NCI-H2196 treated with DMSO at 0.1 percent for 48 hours (cell line): ENCODE results near the gene VWA3B.

ENCODE experiments used
- DNase-seq: peaks from one replicate; lab custom pipeline; 2025; ENCODE audit not compliant: unreplicated experiment; lab: John Stamatoyannopoulos, UW

The VWA3B gene

DNA sequence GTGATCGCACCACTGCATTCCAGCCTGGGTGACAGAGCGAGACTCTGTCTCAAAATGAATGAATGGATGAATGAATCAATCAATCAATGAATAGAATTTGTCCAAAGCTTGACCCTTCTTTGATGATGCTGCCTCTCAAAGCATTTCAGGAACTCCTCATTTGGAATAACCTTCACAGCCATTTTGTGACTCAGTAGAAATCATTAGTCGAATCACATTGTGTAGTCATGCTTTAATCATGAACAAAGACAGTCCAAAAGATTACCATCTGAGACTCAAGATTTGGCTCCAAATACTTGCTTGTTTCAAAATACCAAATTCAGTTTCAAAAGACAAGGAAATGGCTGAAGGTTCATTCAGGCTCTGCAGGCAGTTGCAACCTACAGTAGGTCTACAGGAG lies 83.1 kb downstream of the VWA3B start:
- no peak for DNase-seq

DNA sequence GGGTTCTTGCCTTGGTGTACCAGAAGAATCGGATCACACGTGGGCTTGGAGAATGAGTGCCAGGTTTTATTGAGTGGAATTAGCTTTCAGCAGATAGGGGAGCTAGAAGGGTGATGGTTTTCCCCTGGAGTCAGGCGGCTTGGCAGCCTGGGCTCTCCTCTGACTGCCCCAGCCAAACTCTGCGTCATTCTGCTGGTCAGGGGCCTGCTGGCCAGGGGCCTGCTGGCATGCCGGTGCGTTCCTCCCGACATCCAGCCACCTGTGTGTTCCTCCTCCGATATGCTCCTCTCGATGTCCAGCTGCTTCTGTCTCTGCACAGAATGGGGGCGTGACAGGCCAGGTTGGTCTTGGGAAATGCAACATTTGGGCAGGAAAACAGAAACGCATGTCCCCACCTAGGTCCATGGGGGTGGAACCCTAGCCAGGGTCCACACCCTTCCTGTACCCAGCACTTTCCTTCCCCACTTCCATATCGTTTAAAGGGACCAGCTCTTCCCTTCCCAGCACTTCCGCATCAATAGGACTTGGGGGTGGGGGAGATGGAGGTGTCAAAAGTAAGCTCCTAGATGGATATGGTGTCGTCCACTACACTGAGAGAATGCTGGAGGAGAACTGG lies 85.3 kb downstream of the VWA3B start:
- DNase-seq = no peak

DNA sequence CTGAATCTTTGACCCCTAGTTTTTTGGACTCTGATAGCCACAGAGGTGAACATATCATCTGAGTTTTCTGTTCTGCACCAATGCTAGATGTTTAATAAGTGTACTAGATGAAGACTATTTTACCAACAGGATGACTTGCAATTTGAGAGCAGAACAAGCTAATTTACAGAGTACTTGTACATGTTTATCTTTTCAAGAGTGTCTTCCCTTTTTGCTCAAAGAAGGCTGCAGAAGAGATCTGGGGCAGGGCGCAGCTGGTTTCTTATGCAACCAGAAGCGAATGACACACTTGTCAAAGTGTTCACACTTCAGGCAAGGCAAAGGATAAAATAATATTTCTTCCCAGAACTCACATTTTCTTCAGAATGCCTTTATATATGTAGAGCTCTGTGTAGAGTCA lies 86.0 kb downstream of the VWA3B start:
- DNase-seq = no peak

DNA sequence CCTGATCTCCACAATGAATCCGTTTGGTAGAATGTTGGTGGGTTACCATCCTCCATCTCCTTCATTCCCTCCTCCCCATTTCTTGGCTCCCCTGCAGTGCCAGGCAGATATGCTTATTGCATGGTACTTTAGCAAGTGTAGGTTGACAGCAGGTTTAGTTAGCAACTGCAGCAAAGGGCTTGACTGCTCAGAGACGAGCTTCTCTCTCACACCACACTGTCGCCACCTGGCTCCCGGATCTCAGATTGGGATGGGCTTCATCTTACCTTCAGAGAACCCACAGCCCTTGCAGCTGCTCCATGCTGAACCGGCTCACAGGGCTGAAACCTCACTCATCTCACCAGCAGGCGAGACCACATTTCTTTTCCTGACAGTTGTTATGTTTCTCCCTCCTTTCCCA lies 88.8 kb downstream of the VWA3B start:
- DNase-seq = no peak

DNA sequence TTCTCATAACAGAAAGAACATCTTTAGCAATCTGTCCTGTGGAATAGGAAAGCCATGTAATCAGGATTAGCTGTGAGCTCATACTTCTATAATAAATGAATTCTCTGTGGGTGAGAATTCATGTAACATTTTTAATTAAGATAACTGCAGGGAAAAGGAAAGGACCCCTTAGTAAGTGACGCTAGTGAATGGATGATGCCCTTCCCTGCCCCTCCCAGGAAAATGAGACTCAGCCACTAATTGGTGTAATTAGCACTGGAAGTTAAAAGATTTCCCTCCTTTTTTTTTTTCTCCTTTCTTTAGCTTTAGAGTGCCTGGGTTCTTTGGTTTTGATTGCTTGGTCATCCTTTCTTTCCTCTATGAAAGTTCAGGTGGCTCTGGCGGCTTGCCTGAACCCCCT lies 90.3 kb downstream of the VWA3B start:
- no peak for DNase-seq

DNA sequence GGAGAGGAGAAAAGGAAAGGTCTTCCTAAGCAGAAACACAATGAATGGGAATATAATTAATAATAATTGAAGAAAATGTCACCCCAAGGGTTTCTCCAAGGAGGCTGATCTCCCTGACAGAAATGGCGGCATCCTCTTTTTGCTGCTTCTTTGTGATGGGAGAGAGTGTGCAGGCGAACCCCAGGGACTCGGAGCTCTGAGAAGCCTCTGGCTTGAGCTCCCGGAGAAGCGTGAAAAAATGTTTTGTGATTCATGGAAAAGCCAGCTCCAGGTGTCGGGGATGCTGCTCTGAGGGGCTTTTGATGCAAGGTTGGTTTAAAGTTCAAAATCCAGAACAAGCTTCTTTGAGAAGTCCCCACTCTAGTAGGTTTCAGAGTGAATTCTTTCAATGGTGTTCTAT lies 91.0 kb downstream of the VWA3B start:
- DNase-seq = no peak

DNA sequence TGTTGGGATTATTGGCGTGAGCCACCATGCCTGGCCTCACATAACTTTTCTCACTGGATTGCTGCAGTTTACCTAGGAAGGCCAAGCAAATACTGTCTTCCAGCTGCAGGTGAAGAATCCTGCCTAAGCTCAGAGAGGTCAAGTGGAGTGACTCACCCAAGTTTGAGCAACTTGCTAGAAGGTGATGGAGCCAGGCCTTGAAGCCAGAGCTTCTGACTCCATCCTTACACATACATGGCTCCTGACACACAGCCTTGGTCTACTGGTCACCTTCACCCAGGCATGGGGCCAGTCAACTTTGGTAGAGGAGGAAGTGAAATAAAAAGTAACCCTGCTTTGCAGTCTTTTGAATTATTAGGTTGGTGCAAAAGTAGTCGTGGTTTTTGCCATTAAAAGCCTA lies 93.5 kb downstream of the VWA3B start:
- DNase-seq = no peak

DNA sequence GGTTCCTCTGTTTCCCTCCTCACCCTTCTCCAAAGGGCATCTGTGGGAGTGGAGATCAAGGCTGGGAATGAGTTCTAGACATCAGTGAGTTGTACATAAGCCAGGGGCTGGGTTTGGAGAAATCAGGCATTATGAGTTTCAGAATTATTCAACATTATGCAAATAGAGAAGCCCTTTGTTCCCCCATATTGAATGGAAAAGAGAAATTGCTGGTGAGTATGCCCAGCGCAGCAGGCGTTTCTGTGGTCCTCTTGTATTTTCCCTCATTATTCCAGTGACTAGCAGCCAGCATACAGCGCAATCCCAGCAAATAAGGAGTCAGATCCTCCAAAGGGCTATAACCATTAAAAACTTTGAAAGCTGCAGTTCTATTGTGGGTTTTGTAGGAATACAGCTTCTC lies 94.4 kb downstream of the VWA3B start:
- no peak for DNase-seq

DNA sequence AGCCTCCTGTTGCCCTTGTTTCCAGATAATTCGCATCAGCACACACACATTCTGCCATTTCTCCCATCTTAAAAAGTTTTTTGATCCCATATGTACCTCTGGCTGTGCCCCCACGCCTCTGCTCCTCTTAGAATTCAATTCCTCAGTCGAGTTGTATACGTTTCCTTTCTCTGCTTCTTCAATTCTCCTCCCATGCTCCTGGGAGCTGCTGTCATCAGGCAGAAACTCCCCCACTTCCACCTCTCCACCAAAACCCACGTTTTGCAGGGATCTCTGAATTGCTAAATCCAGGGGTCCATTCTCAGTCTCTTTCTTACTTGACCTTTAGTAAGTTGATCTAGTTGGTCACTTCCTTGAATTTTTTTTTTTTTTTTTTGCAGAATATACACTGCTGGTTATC lies 98.8 kb downstream of the VWA3B start:
- no peak for DNase-seq

DNA sequence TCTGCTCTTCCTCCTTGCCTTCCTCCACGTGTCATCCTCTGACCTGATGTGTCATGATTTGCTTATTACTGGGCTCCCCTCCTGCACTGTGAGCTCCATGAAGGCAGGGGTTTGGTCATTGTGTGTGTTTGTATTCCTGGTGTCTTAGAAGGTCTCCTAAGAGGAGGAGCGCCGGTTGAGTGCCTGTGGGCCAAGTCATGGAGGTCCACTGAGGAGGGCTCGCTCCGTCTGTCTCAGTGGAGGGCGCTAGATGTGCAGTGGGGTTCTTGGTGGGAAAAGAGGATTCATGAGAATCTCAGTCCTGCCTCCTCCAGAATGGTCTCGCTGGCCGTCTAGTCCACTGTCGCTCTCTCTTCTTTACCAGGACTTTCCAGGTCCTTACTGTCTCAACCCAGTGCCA lies 100.2 kb downstream of the VWA3B start:
- no peak for DNase-seq

DNA sequence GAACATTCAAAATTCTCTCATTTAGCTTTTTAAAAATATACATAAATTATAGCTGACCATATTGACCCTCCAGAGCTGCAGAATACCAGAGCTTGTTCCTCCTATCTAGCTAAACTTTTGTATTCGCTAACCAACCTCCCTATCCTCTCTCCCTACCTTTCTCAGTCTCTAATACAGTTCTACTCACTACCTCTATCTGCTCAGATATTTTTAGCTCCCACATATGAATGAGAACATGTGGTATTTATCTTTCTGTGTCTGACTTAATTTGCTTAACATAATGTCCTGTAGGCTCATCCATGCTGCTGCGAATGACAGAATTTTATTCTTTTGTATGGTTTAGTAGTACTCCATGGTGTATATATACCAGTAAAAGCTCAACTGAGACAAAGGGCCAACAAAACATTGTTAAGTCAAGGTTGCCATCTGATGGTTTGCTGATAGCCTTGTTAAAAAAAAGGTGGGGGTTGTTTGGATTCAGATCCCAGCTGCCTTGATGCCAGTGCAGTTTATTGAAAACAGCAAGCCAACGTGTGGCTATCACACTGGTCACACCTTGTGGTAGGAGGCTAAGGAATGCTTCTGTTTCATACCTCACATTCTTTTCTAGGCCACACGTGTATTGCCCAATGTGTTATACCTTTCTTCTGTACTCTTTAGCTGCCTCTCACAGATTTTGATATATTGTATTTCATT lies 101.5 kb downstream of the VWA3B start:
- no peak for DNase-seq

DNA sequence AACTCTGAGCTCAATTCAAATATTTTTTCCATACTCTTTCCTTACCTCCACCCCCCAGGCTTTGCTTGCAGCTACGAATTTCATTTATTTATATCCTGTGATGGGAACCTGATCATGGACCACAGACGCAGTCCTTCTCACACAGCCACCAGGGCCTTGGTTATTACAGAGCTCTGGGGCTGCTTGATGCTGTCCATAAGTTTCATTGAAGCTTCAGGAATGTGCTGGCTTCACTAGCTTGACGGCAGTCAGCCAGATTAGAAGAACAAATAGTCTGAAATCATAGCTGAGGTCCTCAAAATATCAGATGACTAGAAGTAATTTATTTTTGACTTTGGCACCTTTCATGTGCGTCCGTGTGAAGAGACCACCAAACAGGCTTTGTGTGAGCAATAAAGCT lies 104.9 kb downstream of the VWA3B start:
- DNase-seq = no peak

DNA sequence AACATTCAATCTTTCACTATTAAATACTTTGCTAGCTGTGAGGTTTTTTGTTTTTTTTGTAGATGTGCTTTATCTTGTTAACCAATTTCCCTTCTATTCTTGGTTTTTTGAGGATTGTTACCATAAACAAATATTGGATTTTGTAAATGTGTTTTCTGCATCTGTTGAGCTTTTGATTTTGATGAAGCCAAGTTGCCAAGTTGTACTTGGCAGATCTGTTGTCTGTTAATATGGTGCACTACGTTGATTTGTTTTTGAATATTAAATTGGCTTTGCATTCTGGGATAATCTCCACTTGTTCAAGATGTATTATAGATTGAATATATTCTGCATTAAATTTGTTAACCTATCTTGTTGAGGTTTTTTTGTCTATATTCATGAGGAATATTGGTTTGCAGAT lies 114.6 kb downstream of the VWA3B start:
- no peak for DNase-seq

DNA sequence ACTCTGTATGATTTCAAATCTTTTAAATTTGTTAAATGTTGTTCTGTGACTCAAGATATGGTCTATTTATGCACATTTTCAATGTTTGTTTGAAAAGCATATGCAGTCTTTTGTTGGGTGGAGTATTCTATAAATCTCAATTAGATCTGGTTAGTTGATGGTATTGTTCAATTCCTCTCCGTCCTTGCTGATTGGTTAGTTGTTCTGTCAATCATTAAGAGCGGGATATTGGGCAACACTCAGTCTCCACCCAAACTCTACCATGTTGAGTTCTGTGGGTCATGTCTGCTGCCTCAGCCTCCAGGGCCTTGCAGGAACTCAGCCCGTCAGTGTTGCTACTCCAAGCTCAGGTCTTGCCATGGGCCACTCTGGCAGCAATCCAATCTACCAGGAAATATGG lies 118.9 kb downstream of the VWA3B start:
- no peak for DNase-seq

DNA sequence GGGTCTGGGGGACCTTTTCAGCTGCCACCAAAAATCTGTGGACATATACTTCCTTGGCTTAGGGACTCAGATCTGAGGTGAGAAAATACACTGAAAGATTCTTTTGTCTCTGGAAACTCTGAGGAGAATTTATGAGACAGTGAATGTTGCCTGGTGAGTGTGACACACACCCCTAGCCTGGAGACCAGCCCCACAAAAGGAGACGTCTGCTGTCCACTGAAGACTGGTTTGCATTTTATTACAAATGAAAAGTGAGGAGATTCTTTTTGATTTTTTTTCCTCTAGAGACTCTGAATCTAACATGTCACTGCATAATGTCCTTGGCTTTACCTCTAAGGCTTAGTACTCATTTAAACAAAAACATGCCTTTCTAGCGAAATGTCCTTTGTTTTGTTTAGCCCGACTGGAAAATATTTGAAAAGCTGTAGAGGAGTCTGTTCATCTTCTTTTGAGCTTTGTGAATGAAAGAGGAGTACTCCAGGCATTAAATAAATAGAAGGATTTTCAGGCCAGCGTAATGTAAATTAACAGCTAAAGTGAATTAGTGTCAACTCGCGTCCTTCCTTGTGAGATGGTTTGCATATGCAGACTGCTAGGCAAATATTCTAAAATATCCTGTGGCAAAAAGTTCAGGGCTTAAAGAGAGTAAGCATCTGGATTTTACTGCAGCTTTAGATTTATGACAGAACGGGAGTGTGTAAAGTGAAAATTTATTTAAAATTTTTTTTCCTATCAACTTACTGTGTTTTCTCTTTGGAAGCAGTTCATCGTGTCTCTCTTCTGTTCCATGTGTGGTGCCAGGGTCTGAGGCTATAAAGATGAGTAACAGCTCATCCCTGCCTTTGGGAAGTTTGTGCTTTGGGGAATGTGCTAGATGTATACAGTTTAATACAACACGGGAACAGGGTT lies 125.4 kb downstream of the VWA3B start:
- DNase-seq = no peak

DNA sequence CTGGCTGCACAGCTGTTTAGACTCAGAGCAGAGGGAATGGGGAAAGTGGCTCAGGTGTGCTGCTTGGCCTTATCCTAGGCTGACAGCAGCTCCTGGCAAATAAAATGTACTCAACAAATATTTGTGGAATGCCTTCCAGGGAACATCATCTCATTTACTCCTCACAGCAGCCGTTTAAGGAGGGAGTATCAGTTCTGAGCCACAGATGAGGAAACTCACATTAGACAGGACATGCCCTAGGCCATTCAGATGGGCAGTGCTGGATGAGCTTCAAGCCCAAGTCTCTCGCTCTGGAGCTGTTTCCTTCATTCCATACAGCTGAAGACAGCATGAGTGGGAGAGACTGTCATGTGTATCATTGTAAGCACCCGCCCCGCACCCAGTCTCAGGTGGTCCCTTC lies 129.6 kb downstream of the VWA3B start:
- DNase-seq = no peak

DNA sequence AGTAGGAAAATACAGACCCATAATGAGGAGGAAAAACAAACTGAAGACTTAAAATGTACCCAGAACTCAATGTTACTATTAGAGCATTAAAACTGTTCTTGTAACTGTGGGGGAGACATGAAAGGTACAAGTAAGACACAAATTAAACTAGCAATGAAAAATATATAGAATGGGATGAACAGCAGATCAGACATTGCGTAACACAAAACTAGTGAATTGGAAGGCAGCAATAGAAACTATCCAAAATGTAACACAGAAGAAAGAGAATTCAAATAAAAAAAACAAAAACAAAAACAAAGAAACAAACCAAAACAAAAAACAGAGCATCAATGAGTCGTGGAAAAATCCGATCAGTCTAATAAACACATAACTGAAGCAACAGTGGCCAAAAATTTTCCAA lies 132.2 kb downstream of the VWA3B start:
- no peak for DNase-seq

DNA sequence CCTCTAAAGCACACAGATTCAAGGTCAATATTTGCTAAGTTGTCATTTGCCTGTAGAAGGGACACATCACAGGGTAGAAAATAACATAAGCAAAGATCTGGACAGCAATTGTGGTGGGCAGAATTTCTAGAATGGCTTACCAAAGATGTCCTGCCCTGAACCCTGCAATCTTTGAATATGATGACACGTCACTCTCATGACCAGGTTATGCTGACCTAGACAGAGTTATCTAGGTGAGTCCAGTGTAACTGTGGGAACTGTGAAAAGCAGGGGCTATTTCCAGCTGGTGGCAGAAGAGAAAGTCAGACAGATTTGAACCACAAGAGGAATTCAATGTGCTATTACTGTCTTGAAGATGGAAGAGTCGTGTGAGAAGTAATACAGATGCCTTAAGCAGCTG lies 147.0 kb downstream of the VWA3B start:
- DNase-seq = no peak

DNA sequence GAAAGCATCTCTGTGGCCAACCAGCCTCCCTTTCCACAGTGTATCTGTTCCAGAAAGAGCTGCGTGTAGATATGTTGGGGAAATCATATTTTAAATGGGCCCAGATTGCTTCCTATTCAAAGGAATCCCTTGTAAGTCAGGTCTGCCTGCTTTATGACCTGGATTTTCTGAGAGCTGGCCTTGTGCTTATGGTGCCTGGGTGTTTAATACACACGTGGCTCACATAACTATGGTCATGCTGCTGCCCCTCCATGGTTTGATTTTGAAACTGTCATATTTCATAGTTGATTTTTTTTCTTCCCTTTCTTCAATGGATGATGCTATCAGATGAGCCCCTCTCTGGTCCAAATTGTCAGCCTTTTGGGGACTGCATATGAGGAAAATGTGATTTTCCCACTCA lies 147.8 kb downstream of the VWA3B start:
- DNase-seq = no peak

DNA sequence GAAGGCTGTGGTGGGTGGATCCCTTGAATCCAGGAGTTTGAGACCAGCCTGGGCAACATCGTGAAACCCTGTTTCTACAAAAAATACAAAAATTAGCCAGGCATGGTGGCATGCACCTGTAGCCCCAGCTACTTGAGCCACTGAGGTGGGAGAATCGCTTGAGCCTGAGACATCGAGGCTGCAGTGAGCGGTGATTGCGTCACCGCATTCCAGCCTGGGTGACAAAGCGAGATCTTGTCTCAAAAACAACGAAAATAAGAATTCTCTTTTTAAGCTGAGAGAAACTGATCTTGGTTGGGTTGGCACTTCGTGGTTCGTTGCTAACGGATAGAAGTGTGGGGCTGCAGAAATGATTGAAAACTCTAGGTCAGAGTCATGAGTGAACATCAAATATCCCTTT lies 150.0 kb downstream of the VWA3B start:
- no peak for DNase-seq

DNA sequence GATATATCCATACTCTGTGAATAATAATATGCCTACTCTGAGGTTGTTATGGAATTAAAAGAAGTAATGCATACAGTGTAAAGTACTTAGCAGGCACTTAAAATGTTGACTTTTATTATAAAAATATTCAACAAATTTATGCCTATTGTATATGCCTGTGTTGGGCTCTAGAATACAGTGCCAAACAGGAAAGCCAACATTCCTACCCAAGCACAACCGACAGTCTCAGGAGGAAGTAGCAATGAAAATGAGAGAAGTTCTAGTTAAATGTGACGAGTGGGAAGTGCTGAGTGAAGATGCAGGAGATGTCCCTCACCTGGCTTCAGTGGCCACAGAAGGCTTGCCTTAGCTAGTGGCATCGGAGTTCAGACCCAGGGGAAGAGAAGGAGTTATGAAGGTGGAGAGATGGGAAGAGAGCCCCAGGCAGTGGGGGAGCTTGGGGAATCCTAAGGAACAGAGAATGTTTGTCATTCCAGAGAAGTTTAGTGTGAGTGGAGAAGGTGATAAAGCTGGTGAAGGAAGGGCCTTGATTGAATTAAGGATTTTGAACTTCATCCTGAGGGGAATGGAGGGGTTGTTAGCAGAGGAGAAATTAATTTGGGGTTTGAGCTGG lies 153.9 kb downstream of the VWA3B start:
- DNase-seq = no peak

DNA sequence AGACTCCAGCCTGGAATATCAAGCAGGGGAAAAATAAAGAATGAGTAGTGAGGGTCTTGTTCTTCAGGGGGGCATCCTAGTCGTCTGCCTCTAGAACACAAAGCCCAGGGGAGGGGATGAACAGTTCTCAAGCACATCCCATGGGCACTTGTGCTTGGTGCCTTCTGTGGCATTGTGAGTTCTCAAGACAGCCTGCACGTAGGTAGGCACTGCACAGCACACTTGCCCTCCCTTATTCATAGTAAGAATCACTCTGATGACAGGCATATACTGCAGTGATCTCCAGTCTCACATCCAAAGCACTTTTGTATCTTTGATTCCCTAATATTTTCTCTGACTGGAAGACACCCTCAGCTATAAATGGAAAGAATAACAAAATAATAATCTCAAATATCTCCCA lies 154.6 kb downstream of the VWA3B start:
- DNase-seq = no peak
